GM12878 (cell line): ENCODE measurements around the gene PTGES3L. TPM values are rescaled to one million over a fixed set of nuclear protein-coding genes. Genes with fewer than 3 reads are reported as not detected.

Experiments
- ATF2 ChIP-seq: IDR thresholded peaks from 2 replicates; pipeline ENCODE4 v1.6.1; 2012; ENCODE audit warnings: low read length, inconsistent platforms
- CREM ChIP-seq: IDR thresholded peaks from 2 replicates; pipeline ENCODE4 v1.6.1; 2014; ENCODE audit warnings: antibody characterized with exemption, low read depth
- DPF2 ChIP-seq: fragments of 450-650 bp; IDR thresholded peaks from 2 replicates; pipeline ENCODE4 v1.6.1; 2017; ENCODE audit warnings: mild to moderate bottlenecking
- EED ChIP-seq: sonication (generic); IDR thresholded peaks from 2 replicates; pipeline ENCODE4 v1.6.1; 2016; ENCODE audit warnings: antibody characterized with exemption, low read depth
- EGR1 ChIP-seq, 2 experiments: IDR thresholded peaks; 1 replicate in 1 of 2; 2 replicates in 1 of 2; pipeline ENCODE4 v1.6.1; 2011 to 2012; ENCODE audit warnings: low read depth in 2 of 2, low read length in 2 of 2, borderline replicate concordance in 1 of 2, mild to moderate bottlenecking in 1 of 2, moderate library complexity in 1 of 2
- EP300 ChIP-seq, 2 experiments: fragments of 150-350 bp in 1 of 2; IDR thresholded peaks; 2 replicates each; pipeline ENCODE4 v1.6.1; 2011 to 2012; ENCODE audit warnings: low read depth in 2 of 2, low read length in 2 of 2, borderline replicate concordance in 1 of 2, improper control_type of control experiment in 1 of 2, inconsistent platforms in 1 of 2; ENCODE audit not compliant: control insufficient read depth in 1 of 2
- FOXK2 ChIP-seq: fragments of 450-650 bp; IDR thresholded peaks from 2 replicates; pipeline ENCODE4 v1.6.1; 2017; ENCODE audit warnings: mild to moderate bottlenecking, moderate library complexity
- IRF3 ChIP-seq: fragments of 450-650 bp; IDR thresholded peaks from 2 replicates; pipeline ENCODE4 v1.6.1; 2014; ENCODE audit warnings: mild to moderate bottlenecking
- NFXL1 ChIP-seq: fragments of 450-650 bp; IDR thresholded peaks from 2 replicates; pipeline ENCODE4 v1.6.1; 2017; ENCODE audit warnings: antibody characterized with exemption, mild to moderate bottlenecking, borderline replicate concordance
- NR2C2 ChIP-seq: IDR thresholded peaks from 2 replicates; pipeline ENCODE4 v1.6.1; 2011; ENCODE audit warnings: borderline replicate concordance, low read depth; ENCODE audit not compliant: control insufficient read depth, insufficient read length
- PRDM15 ChIP-seq: fragments of 450-650 bp; formaldehyde crosslinking; IDR thresholded peaks from 2 replicates; pipeline ENCODE4 v1.4.0; 2020; ENCODE audit warnings: mild to moderate bottlenecking, moderate library complexity
- SIN3A ChIP-seq: IDR thresholded peaks from 2 replicates; pipeline ENCODE4 v1.6.1; 2012; ENCODE audit warnings: low read depth, low read length, improper control_type of control experiment
- SPI1 ChIP-seq: IDR thresholded peaks from 2 replicates; pipeline ENCODE4 v1.6.1; 2011; ENCODE audit warnings: low read depth, mild to moderate bottlenecking, low read length, moderate library complexity, borderline replicate concordance; ENCODE audit not compliant: insufficient read depth
- SREBF2 ChIP-seq: IDR thresholded peaks from 2 replicates; pipeline ENCODE4 v1.6.1; 2012; ENCODE audit warnings: mild to moderate bottlenecking, low read length
- SUPT20H ChIP-seq: IDR thresholded peaks from 2 replicates; pipeline ENCODE4 v1.6.1; 2011; ENCODE audit warnings: low read depth, mild to moderate bottlenecking, low read length, moderate library complexity, borderline replicate concordance; ENCODE audit not compliant: control insufficient read depth
- TARDBP ChIP-seq: IDR thresholded peaks from 2 replicates; pipeline ENCODE4 v1.6.1; 2016; ENCODE audit warnings: borderline replicate concordance
- WRNIP1 ChIP-seq: IDR thresholded peaks from 2 replicates; pipeline ENCODE4 v1.6.1; 2011; ENCODE audit warnings: low read depth, low read length, improper control_type of control experiment, borderline replicate concordance
- YBX1 ChIP-seq: fragments of 450-650 bp; IDR thresholded peaks from 2 replicates; pipeline ENCODE4 v1.6.1; 2016; ENCODE audit warnings: antibody characterized with exemption
- ZBED1 ChIP-seq: IDR thresholded peaks from 2 replicates; pipeline ENCODE4 v1.6.1; 2016; ENCODE audit warnings: borderline replicate concordance
- ZBTB40 ChIP-seq: fragments of 450-650 bp; IDR thresholded peaks from 2 replicates; pipeline ENCODE4 v1.6.1; 2016; ENCODE audit warnings: mild to moderate bottlenecking, moderate library complexity, borderline replicate concordance
- polyA plus RNA-seq, 11 experiments: library from polyadenylated mRNA; depleted of rRNA in 4 of 11; unstranded in 6 of 11; stranded (reverse) in 5 of 11; fragments of >200 nt; fragmentation: Nextera tagmentation in 4 of 11; fragmentation: Illumina TruSeq in 1 of 11; extraction: Ambion mirVana in 4 of 11; extraction: Trizol in 1 of 11; gene quantifications; 1 replicate in 1 of 11; 2 replicates in 10 of 11; pipeline versions ENCODE4 v1.2.1 to v1.2.3, GENCODE V29; 2011 to 2016; ENCODE audit warnings: inconsistent platforms in 2 of 11, missing spikeins in 2 of 11, low read depth in 1 of 11
- total RNA-seq, 4 experiments: library from RNA; depleted of rRNA in 3 of 4; stranded (reverse); fragments of >200 nt in 3 of 4; fragmentation: Illumina TruSeq in 1 of 4; extraction: Trizol in 1 of 4; gene quantifications; 2 replicates each; pipeline versions ENCODE4 v1.2.1 to v1.2.3, GENCODE V29; 2013 to 2021

PTGES3L gene
- total and polyA plus RNA-seq, 10 of the 15 experiments (the other 5 are each of a cell fraction or from before 2014, with no cell fraction given): 0.11 to 2.3 (median 0.98) TPM

- TF ChIP-seq YBX1 (no peak), IRF3 (no peak), ZBED1 (no peak), PRDM15 (CRISPR knock-in tag) (no peak), TARDBP (no peak), ZBTB40 (peak; percentile 41; the same call in 1 of the 2 replicates), DPF2 (0 out of 2 replicates have a peak, but pooled peaks have one; percentile 43), SREBF2 (no peak), NFXL1 (no peak), SPI1 (no peak), WRNIP1 (no peak), FOXK2 (no peak; the same call in 1 of the 2 replicates), EP300 (IDR thresholded peaks at IDR 0.05; ENCODE audit: borderline replicate concordance in 1 of 2, control insufficient read depth in 1 of 2, low read depth in 2 of 2, low read length in 2 of 2) (no peak), SIN3A (no peak), NR2C2 (no peak), ATF2 (no peak), CREM (peak; percentile 95), EED (peak; percentile 24; the same call in 1 of the 2 replicates), SUPT20H (no peak), EGR1 (IDR thresholded peaks at IDR 0.05; ENCODE audit: borderline replicate concordance in 1 of 2, low read depth in 2 of 2, low read length in 2 of 2) (no peak)
Observed at GRCh38 chr17:42964161-42964932, 15.5 kb downstream of the PTGES3L start, which contains the start of gene AARSD1 (continued).
